Mucosa of descending colon (tissue), 3 donors: ENCODE measurements around the gene NEURL2. TPM values are rescaled to one million over a fixed set of nuclear protein-coding genes. Genes with fewer than 3 reads are reported as not detected.
"Not testable (repeated sequence)": the region's sequence is repeated elsewhere in the genome, so short reads cannot be mapped to it uniquely, and the experiment has no call there.

Source experiments
- ATAC-seq: fragments of 200-7000 bp; cut with Tn5 transposase; one replicate; pipeline ENCODE4 v1.9.1; 2020; ENCODE audit warnings: mild to moderate bottlenecking, moderate library complexity
- DNase-seq, 3 donors: peaks; one replicate each; pipeline ENCODE4 v3.0.0-alpha.2; 2020
- H3K36me3 ChIP-seq: fragments of 200-600 bp; one replicate; pipeline ENCODE4 v1.8.0; 2021; ENCODE audit warnings: low read depth, mild to moderate bottlenecking
- H3K4me1 ChIP-seq: fragments of 200-600 bp; one replicate; pipeline ENCODE4 v1.8.0; 2021; ENCODE audit warnings: low read depth, mild to moderate bottlenecking
- H3K4me3 ChIP-seq: fragments of 200-600 bp; one replicate; pipeline ENCODE4 v1.8.0; 2021; ENCODE audit warnings: mild to moderate bottlenecking
- H3K9me3 ChIP-seq: fragments of 200-600 bp; one replicate; pipeline ENCODE4 v1.8.0; 2021; ENCODE audit warnings: mild to moderate bottlenecking
- CTCF ChIP-seq: fragments of 200-600 bp; IDR thresholded peaks from one replicate; pipeline ENCODE4 v1.8.0; 2022; ENCODE audit warnings: antibody characterized with exemption, mild to moderate bottlenecking
- intact Hi-C, 2 donors: fragments of 100-400 bp; cut with DNase I in 1 of 2; cut with micrococcal nuclease in 1 of 2; formaldehyde crosslinking; loops; one replicate each; pipeline versions ENCODE4 v1.11.0 to v1.11.1; 2022; cut with DNase I, micrococcal nuclease
- total RNA-seq, 3 donors: library from RNA; stranded (reverse); fragmentation: NEBNext Ultra II Directional in 2 of 3; extraction: Animal tissue kit (Norgen Biotek cat#: 25700) in 2 of 3; gene quantifications; one replicate each; pipeline versions ENCODE4 v1.2.1 to v1.2.4, GENCODE V29; 2021 to 2023
- donor health status: DM: no; HTN: no; CAD: no; lungs with moderate emphysema.
- donor health status: DM: no; HTN: no; CAD: no.
- donor health status: DM: no; HTN: yes; CAD: no.

The NEURL2 gene
- total RNA-seq, 3 donors from 2014 or later, result 4.2 to 9.1 (median 8.5) TPM

- intact Hi-C loops, result no loop called here
- H3K4me3 ChIP-seq, result no peak overlapping the region
- no peak for TF ChIP-seq CTCF
- no peaks in the 10 kb centered on the region for H3K36me3 ChIP-seq
- no peaks in the 10 kb centered on the region for H3K9me3 ChIP-seq
- ATAC-seq (no peak), DNase-seq (no peak)
- peaks cover 5% of the 10 kb centered on the region for H3K4me1 ChIP-seq
Observed at GRCh38 chr20:45904583-45905504, 13.8 kb upstream of the NEURL2 start.

DNA sequence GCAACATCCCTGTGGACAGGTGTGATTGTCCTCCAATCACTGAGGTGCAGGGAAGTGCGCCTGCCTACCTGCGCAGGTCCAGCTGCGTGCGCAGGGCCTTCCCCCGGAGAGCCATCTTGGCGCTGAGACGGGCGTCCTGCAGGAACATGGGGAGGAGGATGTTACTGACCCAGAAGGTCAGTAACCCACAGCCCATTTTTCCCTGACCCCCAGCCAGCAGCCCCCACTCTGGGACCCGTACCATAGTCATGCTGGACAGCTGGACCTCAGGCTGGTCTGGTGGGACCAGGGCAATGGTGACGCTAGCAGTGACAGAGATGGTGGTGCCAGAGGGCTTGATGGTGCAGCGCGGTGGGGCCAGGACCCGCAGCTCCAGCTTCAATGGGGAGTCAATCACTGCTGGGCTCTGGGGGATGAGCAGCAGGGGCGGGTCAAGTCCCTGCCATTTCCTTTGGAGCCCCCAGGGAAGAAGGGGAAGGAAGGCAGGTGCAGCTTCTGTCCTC lies 11.2 kb upstream of the NEURL2 start:
- Histone ChIP-seq H3K36me3 (no peaks in the 10 kb centered on the region), H3K9me3 (no peaks in the 10 kb centered on the region), H3K4me1 (peaks cover 3% of the 10 kb centered on the region), H3K4me3 (no peak overlapping the region)
- no peak for TF ChIP-seq CTCF
- no peak for DNase-seq
- no peak for ATAC-seq
- intact Hi-C loops, result no loop called here

DNA sequence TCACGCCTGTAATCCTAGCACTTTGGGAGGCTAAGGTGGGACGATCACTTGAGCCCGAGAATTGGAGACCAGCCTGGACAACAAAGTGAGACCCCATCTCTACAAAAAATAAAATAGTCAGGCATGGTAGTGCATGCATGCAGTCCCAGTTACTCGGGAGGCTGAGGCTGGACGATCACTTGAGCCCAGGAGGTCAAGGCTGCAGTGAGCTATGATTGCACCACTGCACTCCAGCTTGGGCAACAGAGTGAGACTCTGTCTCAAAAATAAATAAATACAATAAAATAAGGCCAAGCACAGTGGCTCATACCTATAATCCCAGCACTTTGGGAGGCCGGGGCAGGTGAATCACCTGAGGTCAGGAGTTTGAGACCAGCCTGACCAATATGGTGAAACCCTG lies 10.3 kb upstream of the NEURL2 start:
- H3K4me1 ChIP-seq, H3K36me3 ChIP-seq, H3K4me3 ChIP-seq, DNase-seq, intact Hi-C loops, H3K9me3 ChIP-seq, ATAC-seq: not testable (repeated sequence)

DNA sequence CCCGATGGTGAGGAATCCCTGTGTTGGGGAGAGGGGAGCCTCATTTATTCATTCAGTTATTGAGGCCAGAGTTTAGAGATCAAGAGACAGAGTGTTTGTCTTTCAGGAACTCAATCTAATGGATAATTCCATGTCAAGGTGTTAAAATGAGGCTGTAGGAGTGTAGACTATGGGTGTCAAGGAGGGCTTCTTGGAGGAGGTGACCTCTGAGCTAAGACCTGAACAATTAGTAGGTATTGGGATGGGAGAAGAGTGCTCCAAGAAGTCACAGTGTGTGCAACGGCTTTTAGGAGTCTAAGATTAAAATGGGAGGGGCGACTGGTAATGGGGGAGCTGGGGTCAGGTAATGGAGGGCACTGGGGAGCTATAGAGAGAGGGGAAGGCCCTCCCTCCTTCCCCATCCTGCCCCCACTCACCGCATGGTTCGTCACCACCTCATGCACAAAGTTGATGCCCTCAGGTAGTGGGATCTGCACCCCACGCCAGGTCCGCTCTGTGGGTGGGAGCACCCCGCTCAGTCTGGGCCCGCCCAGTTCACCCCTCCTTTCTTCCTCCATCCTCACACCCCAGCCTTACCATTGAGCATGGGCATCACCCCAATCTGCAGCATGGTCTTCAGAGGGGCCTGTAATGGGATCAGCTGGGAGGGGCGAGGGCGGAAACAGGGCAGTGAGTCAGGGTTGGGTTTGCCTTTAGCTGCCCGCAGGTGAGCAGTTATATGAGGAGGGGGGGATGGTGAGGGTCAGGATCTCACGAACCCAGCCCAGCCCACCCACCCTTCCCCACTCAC lies 8.2 kb upstream of the NEURL2 start:
- no peaks in the 10 kb centered on the region for H3K9me3 ChIP-seq
- no peak for DNase-seq
- no peak overlapping the region for H3K4me3 ChIP-seq
- no peak for TF ChIP-seq CTCF
- intact Hi-C loops, result no loop called here
- peaks cover 3% of the 10 kb centered on the region for H3K4me1 ChIP-seq
- no peaks in the 10 kb centered on the region for H3K36me3 ChIP-seq
- ATAC-seq, result no peak

- TF ChIP-seq CTCF, result no peak
- H3K4me3 ChIP-seq, result no peak overlapping the region
- H3K36me3 ChIP-seq, result no peaks in the 10 kb centered on the region
- peaks cover 7% of the 10 kb centered on the region for H3K4me1 ChIP-seq
- ATAC-seq, result no peak
- H3K9me3 ChIP-seq, result no peaks in the 10 kb centered on the region
- intact Hi-C loops, result no loop called here
- no peak for DNase-seq
Observed at GRCh38 chr20:45898285-45898684, 7.3 kb upstream of the NEURL2 start.

- H3K36me3 ChIP-seq, result no peaks in the 10 kb centered on the region
- DNase-seq, result no peak
- no peak overlapping the region for H3K4me3 ChIP-seq
- peaks cover 13% of the 10 kb centered on the region for H3K4me1 ChIP-seq
- no peak for TF ChIP-seq CTCF
- intact Hi-C loops, result no loop called here
- ATAC-seq, result no peak
- H3K9me3 ChIP-seq, result no peaks in the 10 kb centered on the region
Observed at GRCh38 chr20:45897692-45898091, 6.7 kb upstream of the NEURL2 start.
